ENCODE measurements around the gene LINC00632.

DNA sequence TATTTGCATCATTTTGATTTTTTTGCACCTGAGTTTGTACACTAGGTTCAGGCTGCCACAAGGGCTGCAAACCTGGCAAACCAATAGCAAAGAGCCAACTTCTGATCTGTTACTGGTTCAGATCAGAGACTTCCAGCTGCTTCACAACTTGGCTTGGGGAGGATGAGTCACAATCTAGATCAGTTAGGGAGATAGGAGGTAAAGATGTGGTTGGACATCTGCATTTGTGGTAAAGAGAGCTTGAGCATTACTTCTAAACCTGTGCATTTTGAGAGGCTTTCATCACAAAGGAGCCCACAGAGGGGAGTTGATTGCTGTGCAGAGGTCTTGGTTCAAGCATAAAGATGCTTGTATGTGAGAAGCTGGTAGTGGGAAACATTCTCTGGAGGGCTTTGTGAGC, 34.5 kb downstream of the LINC00632 start:
- TF ChIP-seq CTCF (IDR thresholded peaks at IDR 0.05; ENCODE audit: borderline replicate concordance, extremely low read depth, low read length, poor library complexity, severe bottlenecking) (no peak), EZH2 (IDR thresholded peaks at IDR 0.05; ENCODE audit: borderline replicate concordance, low read depth, low read length, severe bottlenecking) (no peak)

Measured in DND-41 (cell line).